Liver (tissue), 4 donors: Measurements from ENCODE around the gene WNT11. TPM values are rescaled to one million over a fixed set of nuclear protein-coding genes. Genes with fewer than 3 reads are reported as not detected.

Experiments
- polyA plus RNA-seq, 2 donors: library from polyadenylated mRNA; stranded (reverse) in 1 of 2; unstranded in 1 of 2; fragments of 200-250 nt in 1 of 2; fragments of >200 nt in 1 of 2; fragmentation: Nextera tagmentation in 1 of 2; extraction: Ambion mirVana in 1 of 2; gene quantifications; one replicate each; pipeline versions ENCODE4 v1.2.1 to v1.2.3, GENCODE V29; 2013 to 2015
- total RNA-seq, 2 donors: library from RNA; depleted of rRNA; stranded (reverse); fragments of >200 nt; gene quantifications; one replicate each; pipeline ENCODE4 v1.2.3, GENCODE V29; 2014
- donor health status: healthy.
- donor health status: healthy.
- donor health status: healthy.

The WNT11 gene
- total and polyA plus RNA-seq, 4 donors = 1.1 to 4.8 (median 2.5) TPM

Other genes with a start within 250 kb of the WNT11 start
- gene THAP12, start 174.6 kb upstream of the WNT11 start, total RNA-seq = 10 to 100 TPM; 17.3 to 21.9 TPM
- 10 to 100 TPM in 1 of 2 donors, 1 to 10 TPM in 1; 5.6 to 10.2 TPM for gene THAP12, start 174.6 kb upstream of the WNT11 start, polyA plus RNA-seq
- gene GVQW3, start 174.8 kb upstream of the WNT11 start, total RNA-seq = 1 to 10 TPM; 1.0 to 1.3 TPM
- gene GVQW3, start 174.8 kb upstream of the WNT11 start, polyA plus RNA-seq = under 1 TPM; 0.18 to 0.26 TPM
- 10 to 100 TPM; 11.9 to 14.8 TPM for gene EMSY, start 238.5 kb upstream of the WNT11 start, total RNA-seq
- gene EMSY, start 238.5 kb upstream of the WNT11 start, polyA plus RNA-seq = 1 to 10 TPM; 4.2 to 5.9 TPM